ENCODE results near the gene EYS. TPM values are rescaled to one million over a fixed set of nuclear protein-coding genes. Genes with fewer than 3 reads are reported as not detected.
A peak's percentile ranks its signal among the peaks of the same experiment; 100 is the strongest.

The EYS gene
- total and polyA plus RNA-seq, 8 donors: 0.24 to 0.85 (median 0.55) TPM

DNA sequence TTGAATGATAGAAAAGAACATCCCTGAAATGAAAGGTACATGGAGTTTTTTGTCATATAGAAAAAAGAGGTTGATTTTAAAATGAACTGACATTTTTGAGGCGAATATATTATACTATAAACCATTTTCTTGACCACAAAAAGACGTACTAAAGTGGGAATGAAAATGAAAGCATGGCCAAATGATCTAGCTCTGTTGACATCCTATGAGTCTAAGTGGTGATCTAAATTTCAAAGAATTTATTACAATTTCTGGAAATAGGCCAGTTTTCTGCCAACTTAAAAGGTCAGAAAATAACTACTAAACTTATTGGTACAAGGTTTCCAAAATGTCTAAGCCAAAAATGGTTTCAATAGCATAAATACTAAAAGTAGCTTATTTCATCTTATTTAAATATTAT is 536.8 kb downstream of the EYS start:
- DNase-seq: no peak
- Histone ChIP-seq H3K27me3 (no peaks in the 10 kb centered on the region), H3K27ac (no peak overlapping the region), H3K4me1 (no peaks in the 10 kb centered on the region), H3K4me3 (no peak overlapping the region), H3K36me3 (no peaks in the 10 kb centered on the region), H3K9me3 (no peaks in the 10 kb centered on the region)
- TF ChIP-seq, protein P1, sequence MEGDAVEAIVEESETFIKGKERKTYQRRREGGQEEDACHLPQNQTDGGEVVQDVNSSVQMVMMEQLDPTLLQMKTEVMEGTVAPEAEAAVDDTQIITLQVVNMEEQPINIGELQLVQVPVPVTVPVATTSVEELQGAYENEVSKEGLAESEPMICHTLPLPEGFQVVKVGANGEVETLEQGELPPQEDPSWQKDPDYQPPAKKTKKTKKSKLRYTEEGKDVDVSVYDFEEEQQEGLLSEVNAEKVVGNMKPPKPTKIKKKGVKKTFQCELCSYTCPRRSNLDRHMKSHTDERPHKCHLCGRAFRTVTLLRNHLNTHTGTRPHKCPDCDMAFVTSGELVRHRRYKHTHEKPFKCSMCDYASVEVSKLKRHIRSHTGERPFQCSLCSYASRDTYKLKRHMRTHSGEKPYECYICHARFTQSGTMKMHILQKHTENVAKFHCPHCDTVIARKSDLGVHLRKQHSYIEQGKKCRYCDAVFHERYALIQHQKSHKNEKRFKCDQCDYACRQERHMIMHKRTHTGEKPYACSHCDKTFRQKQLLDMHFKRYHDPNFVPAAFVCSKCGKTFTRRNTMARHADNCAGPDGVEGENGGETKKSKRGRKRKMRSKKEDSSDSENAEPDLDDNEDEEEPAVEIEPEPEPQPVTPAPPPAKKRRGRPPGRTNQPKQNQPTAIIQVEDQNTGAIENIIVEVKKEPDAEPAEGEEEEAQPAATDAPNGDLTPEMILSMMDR (IDR thresholded peaks at IDR 0.05): no peak
- intact Hi-C loops (cut with DNase I): no loop called here
- ATAC-seq: no peak

DNA sequence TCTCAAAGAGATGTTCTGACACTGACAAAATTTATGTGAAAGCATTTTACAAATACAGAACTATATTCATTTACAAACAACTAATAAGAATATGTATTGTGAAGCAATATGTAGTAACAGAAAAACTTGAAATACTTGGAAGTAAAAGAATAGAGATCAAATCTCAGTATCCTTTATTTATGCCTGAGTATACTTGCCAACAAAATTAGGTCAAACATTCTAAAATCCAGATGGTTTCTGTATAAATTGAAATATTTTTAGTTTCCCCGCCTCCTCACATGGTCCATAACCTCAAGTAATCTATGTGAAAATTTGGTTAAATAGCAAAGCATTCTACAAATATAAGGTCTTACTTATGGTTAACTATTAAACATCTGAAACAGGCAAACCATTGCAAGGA is 545.4 kb downstream of the EYS start:
- H3K36me3 ChIP-seq: no peaks in the 10 kb centered on the region
- DNase-seq (peak in 2 of 4 donors; percentile 27 to 37), ATAC-seq (no peak)
- no peak overlapping the region for H3K27ac ChIP-seq
- no peaks in the 10 kb centered on the region for H3K9me3 ChIP-seq
- H3K4me1 ChIP-seq: no peaks in the 10 kb centered on the region
- no peaks in the 10 kb centered on the region for H3K27me3 ChIP-seq
- intact Hi-C loops (cut with DNase I): no loop called here
- no peak overlapping the region for H3K4me3 ChIP-seq
- TF ChIP-seq, protein P1 (IDR thresholded peaks at IDR 0.05): no peak

DNA sequence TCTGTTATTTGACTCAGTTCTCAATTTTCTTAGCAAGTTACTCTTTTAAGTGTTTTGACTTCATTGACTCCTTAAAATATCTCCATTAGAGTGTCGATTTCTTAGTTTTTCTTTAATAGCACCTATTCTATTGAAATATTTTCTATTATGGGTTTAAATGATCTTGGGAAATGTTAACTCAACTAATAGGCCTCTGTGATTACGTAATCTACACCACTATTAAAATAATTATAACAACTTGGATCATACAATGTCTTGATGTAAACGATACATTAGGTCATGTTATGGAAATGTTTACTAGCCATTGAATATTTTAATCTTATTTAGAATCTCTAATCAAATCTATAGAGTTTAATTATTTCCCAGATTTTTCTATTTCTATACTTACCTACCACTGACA is 550.0 kb downstream of the EYS start:
- intact Hi-C loops (cut with DNase I): no loop called here
- no peaks in the 10 kb centered on the region for H3K36me3 ChIP-seq
- no peak overlapping the region for H3K4me3 ChIP-seq
- DNase-seq (no peak), ATAC-seq (no peak)
- TF ChIP-seq, protein P1 (IDR thresholded peaks at IDR 0.05): no peak
- H3K4me1 ChIP-seq: no peaks in the 10 kb centered on the region
- no peak overlapping the region for H3K27ac ChIP-seq
- no peaks in the 10 kb centered on the region for H3K9me3 ChIP-seq
- no peaks in the 10 kb centered on the region for H3K27me3 ChIP-seq

DNA sequence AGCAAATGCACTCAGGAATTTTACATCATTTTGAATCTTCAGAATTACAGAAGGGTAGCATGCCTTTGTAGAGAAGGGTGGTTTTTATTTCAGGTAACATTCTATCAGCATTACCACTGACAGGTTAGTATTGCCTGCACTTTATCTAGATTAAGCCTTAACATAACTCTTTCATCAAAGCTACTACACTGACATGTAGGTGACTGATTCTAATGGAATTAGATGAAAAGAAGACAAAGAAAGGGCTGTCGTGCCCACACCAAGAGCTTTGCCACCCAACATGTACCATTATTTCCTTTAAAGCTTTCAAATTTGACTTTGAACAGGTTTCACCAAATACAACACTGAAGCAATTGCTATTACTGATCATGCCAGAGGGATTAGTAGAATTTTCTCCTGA is 551.9 kb downstream of the EYS start:
- no peaks in the 10 kb centered on the region for H3K27me3 ChIP-seq
- TF ChIP-seq, protein P1 (IDR thresholded peaks at IDR 0.05): no peak
- H3K4me1 ChIP-seq: no peaks in the 10 kb centered on the region
- H3K36me3 ChIP-seq: no peaks in the 10 kb centered on the region
- DNase-seq (no peak), ATAC-seq (no peak)
- no peak overlapping the region for H3K4me3 ChIP-seq
- intact Hi-C loops (cut with DNase I): no loop called here
- H3K27ac ChIP-seq: no peak overlapping the region
- no peaks in the 10 kb centered on the region for H3K9me3 ChIP-seq

DNA sequence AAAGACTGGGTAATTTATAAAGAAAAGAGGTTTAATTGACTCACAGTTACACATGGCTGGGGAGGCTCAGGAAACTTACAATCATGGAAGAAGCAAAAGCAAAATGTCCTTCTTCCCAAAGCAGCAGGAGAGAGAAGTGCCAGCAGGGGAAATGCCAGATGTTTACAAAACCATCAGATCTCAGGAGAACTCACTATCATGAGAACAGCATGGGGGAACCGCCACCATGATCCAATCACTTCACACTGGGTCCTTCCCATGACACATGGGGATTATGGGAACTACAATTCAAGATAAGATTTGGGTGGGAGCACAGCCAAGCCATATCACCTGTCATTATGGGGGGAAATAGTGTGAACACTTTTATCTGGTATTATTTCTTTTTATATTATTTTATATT is 557.2 kb downstream of the EYS start:
- Histone ChIP-seq H3K4me1 (no peaks in the 10 kb centered on the region), H3K27ac (no peak overlapping the region), H3K27me3 (no peaks in the 10 kb centered on the region), H3K36me3 (no peaks in the 10 kb centered on the region), H3K9me3 (peaks cover 0 to 8% of the 10 kb centered on the region in 2 donors), H3K4me3 (no peak overlapping the region)
- no peak for DNase-seq
- intact Hi-C loops (cut with DNase I): no loop called here
- no peak for ATAC-seq
- TF ChIP-seq, protein P1 (IDR thresholded peaks at IDR 0.05): no peak

Data from left lung (tissue), 10 donors.